Left lung (tissue), 10 donors: ENCODE results near the gene PPP2R5D. TPM values are rescaled to one million over a fixed set of nuclear protein-coding genes. Genes with fewer than 3 reads are reported as not detected.

Experiments used
- ATAC-seq: fragments of 200-7000 bp; cut with Tn5 transposase; one replicate; pipeline ENCODE4 v1.9.1; 2020; ENCODE audit warnings: moderate library complexity
- DNase-seq, 4 donors: peaks; one replicate each; pipeline ENCODE4 v3.0.0-alpha.2; 2013 to 2020
- H3K27ac ChIP-seq, 2 donors: fragments of 200-600 bp; sonication (generic) in 1 of 2; one replicate each; pipeline versions ENCODE4 v1.5.0 to v1.8.0; 2020 to 2021
- H3K27me3 ChIP-seq, 2 donors: fragments of 200-600 bp; sonication (generic) in 1 of 2; one replicate each; pipeline versions ENCODE4 v1.5.0 to v1.8.0; 2020 to 2021
- H3K36me3 ChIP-seq, 2 donors: fragments of 200-600 bp; sonication (generic) in 1 of 2; one replicate each; pipeline versions ENCODE4 v1.5.0 to v1.8.0; 2020 to 2021
- H3K4me1 ChIP-seq, 2 donors: fragments of 200-600 bp; one replicate each; pipeline ENCODE4 v1.8.0; 2021
- H3K4me3 ChIP-seq, 2 donors: fragments of 200-600 bp; sonication (generic) in 1 of 2; one replicate each; pipeline versions ENCODE4 v1.5.0 to v1.8.0; 2020 to 2021; ENCODE audit warnings: mild to moderate bottlenecking in 1 of 2
- H3K9me3 ChIP-seq, 2 donors: fragments of 200-600 bp; sonication (generic) in 1 of 2; one replicate each; pipeline versions ENCODE4 v1.5.0 to v1.8.0; 2020 to 2021
- intact Hi-C, 2 donors: fragments of 100-400 bp; cut with DNase I; formaldehyde crosslinking; loops; one replicate each; pipeline versions ENCODE4 v1.11.2 to v1.14.2; 2022
- polyA plus RNA-seq, 6 donors: library from polyadenylated mRNA; unstranded; fragments of 120-200 nt; gene quantifications; one replicate each; pipeline ENCODE4 v1.2.1, GENCODE V29; 2013; ENCODE audit not compliant: insufficient read length in 6 of 6
- total RNA-seq, 2 donors: library from RNA; stranded (reverse); fragmentation: NEBNext Ultra II Directional; extraction: Animal tissue kit (Norgen Biotek cat#: 25700); gene quantifications; one replicate each; pipeline ENCODE4 v1.2.1, GENCODE V29; 2021
- TF ChIP-seq, protein P1 (sequence below), 2 donors: fragments of 200-600 bp; sonication (generic) in 1 of 2; IDR thresholded peaks; one replicate each; pipeline versions ENCODE4 v1.5.0 to v1.8.0; 2021; ENCODE audit warnings: antibody characterized with exemption in 2 of 2
- donor health status: DM: no; HTN: yes; CAD: no.
- donor health status: DM: no; HTN: no; CAD: no.

The PPP2R5D gene
- total and polyA plus RNA-seq, 8 donors: 30.0 to 76.3 (median 62.3) TPM

DNA sequence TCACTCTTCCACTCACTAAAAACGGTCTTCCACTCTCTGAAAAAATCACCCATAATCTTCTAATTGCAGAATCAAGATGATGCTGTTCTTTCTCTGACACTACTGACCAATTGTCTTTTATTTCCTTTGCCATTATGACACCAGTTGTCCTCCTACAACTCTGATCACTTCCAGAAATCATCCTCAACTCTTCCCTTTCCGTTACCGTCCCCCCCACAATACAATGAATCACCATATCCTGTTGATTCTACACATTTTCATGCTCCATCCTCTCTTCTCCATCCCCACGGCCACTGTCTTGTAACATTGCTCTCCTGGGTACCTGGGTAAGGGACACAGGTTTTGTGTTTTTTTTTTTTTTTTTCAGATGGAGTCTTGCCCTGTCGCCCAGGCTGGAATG lies 2.5 kb upstream of the PPP2R5D start:
- DNase-seq: no peak
- H3K4me1 ChIP-seq: peaks cover 20 to 55% of the 10 kb centered on the region in 2 donors

DNA sequence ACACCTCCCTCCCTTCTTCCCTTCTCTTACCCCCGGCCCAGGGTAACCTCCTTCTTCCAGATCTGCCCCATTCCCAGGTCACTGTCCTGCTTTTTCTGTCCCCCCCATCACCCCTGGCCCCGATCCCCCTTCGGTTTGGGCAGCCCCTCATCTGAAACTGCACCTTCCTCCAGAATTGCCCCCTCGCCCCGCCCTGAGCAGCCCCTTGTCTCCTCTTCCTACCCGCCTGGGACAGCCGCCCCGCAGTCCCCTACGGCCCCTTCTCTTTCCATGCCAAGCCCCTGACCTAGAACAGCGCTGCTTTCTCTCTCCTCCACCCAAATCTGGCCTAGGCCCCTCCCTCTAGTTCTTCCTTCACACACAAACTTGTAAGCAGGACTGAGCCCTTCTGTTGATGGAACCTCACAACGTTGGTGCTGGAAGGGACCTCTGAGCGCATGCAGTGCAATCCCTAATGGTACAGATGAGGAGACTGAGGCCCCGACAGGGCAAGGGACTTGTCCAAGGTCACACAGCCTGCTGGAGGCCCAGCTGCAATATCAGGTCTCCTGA lies 630 bp downstream of the PPP2R5D start:
- DNase-seq (peak in 2 of 4 donors; percentile 38 to 55), ATAC-seq (peak; percentile 6)
- Histone ChIP-seq H3K36me3 (peaks cover 0 to 10% of the 10 kb centered on the region in 2 donors), H3K27me3 (no peaks in the 10 kb centered on the region), H3K27ac (peak overlapping the region; percentile 69 to 87), H3K4me3 (peak overlapping the region; percentile 85 to 96), H3K9me3 (no peaks in the 10 kb centered on the region), H3K4me1 (peaks cover 17 to 46% of the 10 kb centered on the region in 2 donors)
- TF ChIP-seq, protein P1, sequence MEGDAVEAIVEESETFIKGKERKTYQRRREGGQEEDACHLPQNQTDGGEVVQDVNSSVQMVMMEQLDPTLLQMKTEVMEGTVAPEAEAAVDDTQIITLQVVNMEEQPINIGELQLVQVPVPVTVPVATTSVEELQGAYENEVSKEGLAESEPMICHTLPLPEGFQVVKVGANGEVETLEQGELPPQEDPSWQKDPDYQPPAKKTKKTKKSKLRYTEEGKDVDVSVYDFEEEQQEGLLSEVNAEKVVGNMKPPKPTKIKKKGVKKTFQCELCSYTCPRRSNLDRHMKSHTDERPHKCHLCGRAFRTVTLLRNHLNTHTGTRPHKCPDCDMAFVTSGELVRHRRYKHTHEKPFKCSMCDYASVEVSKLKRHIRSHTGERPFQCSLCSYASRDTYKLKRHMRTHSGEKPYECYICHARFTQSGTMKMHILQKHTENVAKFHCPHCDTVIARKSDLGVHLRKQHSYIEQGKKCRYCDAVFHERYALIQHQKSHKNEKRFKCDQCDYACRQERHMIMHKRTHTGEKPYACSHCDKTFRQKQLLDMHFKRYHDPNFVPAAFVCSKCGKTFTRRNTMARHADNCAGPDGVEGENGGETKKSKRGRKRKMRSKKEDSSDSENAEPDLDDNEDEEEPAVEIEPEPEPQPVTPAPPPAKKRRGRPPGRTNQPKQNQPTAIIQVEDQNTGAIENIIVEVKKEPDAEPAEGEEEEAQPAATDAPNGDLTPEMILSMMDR (IDR thresholded peaks at IDR 0.05): no peak
- intact Hi-C loops: no loop called here

More for the DNA sequence above, 2.5 kb upstream of the PPP2R5D start:
- no peak overlapping the region for H3K27ac ChIP-seq
- no peaks in the 10 kb centered on the region for H3K9me3 ChIP-seq
- no peaks in the 10 kb centered on the region for H3K36me3 ChIP-seq
- TF ChIP-seq, protein P1 (IDR thresholded peaks at IDR 0.05): no peak
- H3K4me3 ChIP-seq: no peak overlapping the region
- no peaks in the 10 kb centered on the region for H3K27me3 ChIP-seq
- ATAC-seq: no peak
- intact Hi-C loops: no loop called here

DNA sequence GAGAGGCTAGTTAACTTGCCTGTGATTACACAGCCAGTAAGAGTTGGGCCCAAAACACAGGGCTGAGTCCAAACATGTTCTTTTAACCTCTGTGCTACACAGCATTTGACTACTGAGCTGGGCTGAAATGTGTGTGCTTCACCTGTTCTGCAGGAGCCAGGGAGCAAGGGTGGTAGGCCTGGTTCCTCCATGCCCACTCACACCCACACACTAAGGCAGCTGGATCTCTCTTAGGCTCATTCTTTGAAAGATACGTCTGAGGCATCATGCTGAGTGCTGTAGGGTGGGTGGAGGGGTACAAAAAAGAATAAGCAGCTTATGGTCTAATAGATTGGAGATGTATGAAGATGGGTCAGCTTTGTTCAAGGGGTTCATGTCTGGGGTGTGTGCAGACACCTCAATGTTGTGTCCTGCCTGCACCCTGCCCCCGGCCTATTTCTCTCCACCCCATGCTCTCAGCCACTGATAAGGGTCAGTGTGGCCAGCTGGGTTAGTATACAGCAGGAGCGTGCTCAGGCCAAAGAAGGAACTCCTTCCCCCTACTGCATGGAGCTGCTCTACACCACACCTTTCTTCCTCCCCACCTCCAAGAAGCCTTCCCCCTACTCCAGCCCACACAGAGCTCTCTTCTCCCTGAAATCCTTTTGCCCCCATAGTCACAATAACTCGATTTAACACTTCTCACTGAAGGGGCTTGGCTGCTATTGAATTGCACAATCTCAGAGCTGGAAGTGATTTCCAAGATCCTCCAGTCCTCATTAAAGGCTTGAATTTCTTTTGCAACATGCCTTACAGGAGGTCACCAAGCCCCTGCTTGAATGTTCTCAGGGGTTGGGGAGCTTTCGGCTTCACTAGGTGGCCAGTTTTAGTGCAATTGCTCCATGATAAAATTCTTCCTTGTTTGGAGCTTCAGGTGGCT lies 3.4 kb downstream of the PPP2R5D start:
- Histone ChIP-seq H3K27me3 (no peaks in the 10 kb centered on the region), H3K4me1 (peaks cover 17 to 44% of the 10 kb centered on the region in 2 donors), H3K36me3 (peaks cover 0 to 30% of the 10 kb centered on the region in 2 donors), H3K9me3 (no peaks in the 10 kb centered on the region), H3K4me3 (no peak overlapping the region), H3K27ac (no peak overlapping the region)
- DNase-seq: peak in 2 of 4 donors; percentile 20 to 35
- intact Hi-C loops: no loop called here
- TF ChIP-seq, protein P1 (IDR thresholded peaks at IDR 0.05): no peak
- ATAC-seq: no peak

DNA sequence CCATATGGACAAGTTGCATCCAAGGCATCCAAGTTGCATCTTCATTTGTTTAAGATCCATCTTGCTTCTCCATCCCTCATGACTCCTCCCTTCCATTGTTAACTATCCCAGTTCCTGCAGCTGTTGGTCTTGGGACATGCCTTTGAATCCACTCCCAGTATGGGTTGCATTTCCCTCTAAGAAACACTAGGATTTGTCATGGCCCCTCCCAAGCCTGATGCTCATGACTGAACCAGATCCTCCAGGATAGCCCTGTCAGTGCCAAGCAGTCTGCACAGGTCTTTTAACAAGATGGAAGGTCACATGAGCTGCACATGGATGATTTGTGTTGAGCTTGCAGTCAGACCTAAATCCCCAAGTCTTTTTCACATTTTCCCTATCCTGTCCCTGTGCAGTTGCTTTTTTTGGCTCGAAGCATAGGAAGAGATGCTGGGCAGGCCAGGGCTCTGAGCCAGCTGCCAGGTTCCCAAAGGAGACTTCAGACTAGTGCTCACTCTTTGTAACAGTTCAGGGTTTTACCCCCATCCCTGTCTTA lies 4.2 kb downstream of the PPP2R5D start:
- intact Hi-C loops: no loop called here
- no peak overlapping the region for H3K4me3 ChIP-seq
- H3K4me1 ChIP-seq: peaks cover 17 to 38% of the 10 kb centered on the region in 2 donors
- DNase-seq (peak in 1 of 4 donors; percentile 13), ATAC-seq (no peak)
- H3K36me3 ChIP-seq: peaks cover 0 to 30% of the 10 kb centered on the region in 2 donors
- H3K27ac ChIP-seq: no peak overlapping the region
- H3K9me3 ChIP-seq: no peaks in the 10 kb centered on the region
- TF ChIP-seq, protein P1 (IDR thresholded peaks at IDR 0.05): no peak
- no peaks in the 10 kb centered on the region for H3K27me3 ChIP-seq

GRCh38 chr6:42989923-42990322 lies 5.6 kb downstream of the PPP2R5D start:
- H3K4me3 ChIP-seq: no peak overlapping the region
- H3K36me3 ChIP-seq: peaks cover 0 to 30% of the 10 kb centered on the region in 2 donors
- H3K27ac ChIP-seq: no peak overlapping the region
- H3K4me1 ChIP-seq: peaks cover 17 to 33% of the 10 kb centered on the region in 2 donors
- DNase-seq (peak in 1 of 4 donors; percentile 24), ATAC-seq (no peak)
- no peaks in the 10 kb centered on the region for H3K27me3 ChIP-seq
- intact Hi-C loops: no loop called here
- TF ChIP-seq, protein P1 (IDR thresholded peaks at IDR 0.05): no peak
- no peaks in the 10 kb centered on the region for H3K9me3 ChIP-seq
